HG03196 (cell line): ENCODE measurements around the gene PNMA6E.

Source experiments
- ATAC-seq: cut with Tn5 transposase; IDR thresholded peaks from one replicate; pipeline ENCODE4 v1.9.1; 2021; ENCODE audit not compliant: unreplicated experiment

Gene PNMA6E

DNA sequence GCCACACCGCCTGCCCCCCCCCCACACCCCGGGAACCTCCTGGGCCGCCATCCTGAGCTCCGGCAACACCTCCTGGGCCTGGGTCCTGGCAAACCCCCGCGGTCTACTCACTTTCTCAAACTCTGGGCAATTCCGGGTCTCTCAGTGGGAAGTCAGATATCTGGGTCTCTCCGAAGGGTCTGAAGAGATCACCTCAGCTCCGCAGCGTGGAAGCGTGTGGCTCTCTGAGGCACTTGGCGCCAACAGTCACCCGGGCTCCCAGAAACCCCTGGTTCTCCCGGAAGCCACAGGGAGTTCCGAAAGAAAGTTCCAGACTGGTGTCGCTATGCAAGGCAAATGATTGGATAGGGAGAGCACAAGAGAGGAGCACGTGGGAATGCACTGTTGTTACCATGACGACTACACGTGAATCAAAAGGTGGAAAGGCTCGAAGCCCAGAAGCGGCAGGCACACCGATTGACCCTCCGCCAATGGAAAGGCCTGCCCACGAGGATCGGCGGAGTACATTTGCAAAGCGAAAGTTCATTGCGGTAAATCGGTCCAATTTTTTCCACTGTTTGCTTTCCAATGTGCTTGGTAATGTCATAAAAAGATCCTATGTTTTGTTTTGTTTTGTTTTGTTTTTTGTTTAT lies at the start of gene PNMA6E:
Gene PNMA6E (minus strand): TSS at position 218 of the 632 bp plus-strand sequence. CDS start 2,501 bp downstream, outside the sequence.
- ATAC-seq: no peak

DNA sequence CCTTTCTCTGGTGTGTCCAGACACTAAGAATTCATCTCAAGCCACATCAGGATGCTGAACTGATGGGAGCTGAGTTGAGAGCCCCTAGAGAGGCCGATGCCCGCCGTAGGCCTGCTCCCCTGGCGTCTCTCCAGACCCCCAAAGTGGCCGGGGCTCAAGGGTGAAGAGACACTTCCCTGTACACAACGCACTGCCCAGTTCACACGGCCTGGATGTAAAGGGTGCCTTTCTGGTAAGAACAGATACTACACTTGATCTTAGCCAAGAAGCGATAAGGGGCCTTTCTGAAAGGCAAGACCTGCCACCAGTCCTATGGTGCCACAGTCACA lies 49.8 kb upstream of the PNMA6E start:
- no peak for ATAC-seq

DNA sequence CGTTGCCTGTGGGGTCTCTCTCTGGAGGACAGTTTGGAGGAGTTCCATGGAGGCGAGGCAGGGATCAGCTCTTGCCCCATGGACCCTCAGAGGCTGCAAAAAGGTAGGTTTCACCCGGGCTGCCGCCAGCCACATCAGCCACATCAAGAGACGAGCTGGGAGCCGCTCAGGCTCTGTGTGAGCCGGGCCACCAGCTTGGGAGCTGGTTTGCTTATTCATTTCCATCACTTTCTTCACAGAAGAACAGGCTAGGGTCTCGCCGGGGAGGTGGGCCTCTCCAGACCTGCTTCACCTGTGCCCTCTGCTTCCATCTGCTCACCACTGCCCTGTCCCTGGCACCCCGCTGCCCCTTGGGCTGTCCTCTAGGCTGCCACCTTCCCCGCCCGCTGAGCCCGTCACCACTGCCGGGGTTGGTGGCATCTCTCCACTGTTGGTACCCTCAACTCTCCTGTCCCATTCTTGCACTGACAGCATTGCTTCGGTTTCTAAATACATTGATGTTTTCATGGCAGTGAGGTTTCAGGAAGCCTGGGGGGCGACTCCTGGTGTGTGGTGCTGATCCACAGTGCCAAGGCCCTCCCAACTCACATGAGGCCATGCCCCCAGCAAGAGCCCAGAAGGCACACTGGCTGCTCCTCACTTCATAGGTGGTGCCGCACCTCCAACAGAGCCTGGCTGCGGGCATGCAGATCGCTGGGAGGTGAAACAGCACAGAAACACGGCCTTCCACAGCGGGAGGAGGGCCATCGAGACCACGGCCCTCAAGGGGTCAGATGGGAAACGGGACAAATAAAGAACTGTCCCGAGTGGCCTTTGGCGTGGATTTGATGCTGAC lies 49.2 kb upstream of the PNMA6E start:
- no peak for ATAC-seq

GRCh38 chrX:153449368-153450113 lies 48.4 kb upstream of the PNMA6E start:
- ATAC-seq: no peak

- ATAC-seq: no peak
Measured at GRCh38 chrX:153448556-153449367, 47.6 kb upstream of the PNMA6E start.

GRCh38 chrX:153447581-153447960 lies 46.4 kb upstream of the PNMA6E start:
- ATAC-seq: no peak

GRCh38 chrX:153446950-153447580 lies 45.9 kb upstream of the PNMA6E start:
- no peak for ATAC-seq

DNA sequence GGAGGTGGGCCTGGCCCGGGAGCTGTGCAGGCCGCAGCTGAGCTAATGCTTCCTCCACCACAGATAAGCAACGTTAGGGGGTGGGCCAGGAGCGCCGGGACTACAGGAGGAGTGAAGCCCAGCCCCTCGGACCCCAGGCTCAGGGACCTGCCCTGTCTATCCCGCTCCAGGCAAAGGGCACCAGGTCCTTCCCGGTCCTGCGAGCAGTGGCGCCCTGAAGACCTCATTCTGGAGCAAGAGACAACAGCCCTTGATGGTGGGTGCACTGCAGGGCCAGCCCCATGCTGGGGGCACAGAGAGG lies 45.4 kb upstream of the PNMA6E start:
- ATAC-seq: no peak

DNA sequence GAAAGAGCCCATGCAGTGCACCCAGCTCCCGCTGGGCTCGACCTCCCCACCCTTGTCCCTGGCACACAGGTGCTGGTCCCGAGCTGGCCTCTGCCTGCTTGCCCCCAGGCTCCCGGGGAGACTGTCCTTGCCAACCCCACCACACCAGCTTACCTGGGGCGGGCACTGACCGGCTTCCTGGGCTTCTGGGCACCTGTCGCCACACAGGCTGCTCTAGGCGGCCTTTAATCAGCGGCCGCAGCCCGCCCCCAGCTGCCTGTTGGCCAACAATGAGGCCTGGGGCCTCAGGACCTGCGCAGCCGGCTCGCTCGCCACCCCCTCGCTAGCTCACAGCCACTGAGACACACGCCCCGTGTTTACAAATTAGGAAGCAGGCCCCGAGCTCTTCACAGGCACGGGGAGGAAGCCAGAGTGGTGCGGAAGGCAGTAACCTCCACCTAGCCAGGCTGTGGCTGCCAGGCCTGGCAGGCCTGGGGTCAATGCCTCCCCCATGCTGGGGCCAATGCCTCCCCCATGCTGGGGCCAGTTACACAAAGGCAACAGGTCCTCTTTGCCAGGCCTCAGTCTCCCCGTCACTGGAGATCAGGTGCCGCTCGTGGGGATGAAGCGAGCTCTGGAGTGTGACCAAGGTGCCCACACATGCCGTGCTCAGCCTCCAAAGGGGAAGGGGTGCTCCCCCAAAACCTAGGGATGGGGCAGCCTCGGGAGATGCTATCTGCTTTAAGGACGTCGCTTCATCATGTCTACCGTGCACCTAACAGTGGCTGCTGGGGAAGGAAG lies 44.9 kb upstream of the PNMA6E start, which contains the start of gene TREX2:
Gene TREX2 (minus strand): TSS at position 201 of the 780 bp plus-strand sequence. CDS start 626 bp downstream, outside the sequence.
- no peak for ATAC-seq

DNA sequence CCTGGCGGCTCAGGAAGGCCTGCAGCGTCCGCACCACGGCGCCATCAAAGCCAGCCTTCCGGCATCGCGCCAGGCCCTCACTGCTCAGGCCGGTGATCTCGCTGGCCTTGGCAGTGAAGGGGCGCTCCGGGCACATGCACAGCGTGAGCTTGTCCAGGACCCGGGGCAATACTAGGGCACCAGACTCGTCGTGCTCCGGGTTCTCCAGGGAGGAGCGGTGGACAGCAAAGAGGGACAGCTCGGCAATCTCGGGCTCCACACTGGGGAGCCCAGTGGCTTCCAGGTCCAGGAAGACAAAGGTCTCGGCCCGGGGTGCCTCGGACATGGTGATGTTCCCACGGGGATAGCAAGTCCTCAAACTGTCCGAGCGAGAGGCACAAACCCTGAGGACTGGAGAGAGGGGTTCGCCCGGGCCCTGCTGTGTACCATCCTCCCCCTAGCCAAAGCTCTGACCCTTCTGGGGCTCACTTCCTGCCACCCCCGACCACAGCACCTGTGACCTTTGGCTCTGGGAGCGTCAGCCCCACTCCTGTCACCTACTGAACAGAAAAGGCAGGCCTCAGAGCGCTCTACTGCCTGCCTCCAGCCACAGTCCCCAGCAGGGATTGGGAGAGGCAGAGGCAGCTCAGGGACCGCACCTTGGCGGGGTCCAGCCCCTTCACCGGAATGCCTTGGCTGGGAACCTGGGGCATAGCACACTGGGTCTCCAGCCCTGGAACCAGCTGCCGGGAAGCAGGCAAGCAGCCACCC lies 44.1 kb upstream of the PNMA6E start:
- no peak for ATAC-seq

DNA sequence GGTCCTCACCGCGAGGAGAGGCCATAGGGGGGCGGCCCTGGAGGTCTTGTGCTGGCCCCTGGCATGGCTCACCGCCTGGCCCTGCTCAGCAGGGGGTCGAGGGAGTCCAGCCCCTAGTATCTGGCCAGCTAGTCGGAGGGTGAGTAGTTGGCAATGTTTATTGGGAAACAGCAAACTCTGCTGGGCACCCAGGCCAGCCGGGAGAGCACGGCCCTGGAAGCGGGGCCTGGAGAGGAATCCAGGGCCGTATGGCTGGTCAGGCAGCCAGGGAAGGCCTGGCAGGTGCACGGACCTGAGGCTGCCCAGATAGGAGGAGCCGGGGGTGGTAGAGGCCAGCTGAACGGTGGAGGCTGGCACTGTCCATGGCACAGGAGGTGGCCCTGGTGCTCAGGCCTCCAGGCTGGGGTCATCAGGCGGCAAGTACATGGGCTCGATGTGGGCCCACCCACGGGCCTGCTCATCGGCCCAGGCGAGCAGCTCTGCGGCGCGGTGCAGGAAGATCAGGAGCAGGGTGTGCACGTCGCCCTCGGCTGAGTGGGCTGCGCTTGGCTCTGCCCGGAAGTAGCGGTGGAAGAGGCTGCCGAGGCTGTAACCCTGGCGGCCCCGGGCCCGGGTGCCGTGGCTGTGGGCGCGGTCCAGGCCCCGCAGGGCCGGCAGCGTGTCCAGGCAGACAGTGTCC lies 43.3 kb upstream of the PNMA6E start:
- no peak for ATAC-seq

- ATAC-seq: no peak
Measured at GRCh38 chrX:153443476-153444332, 42.6 kb upstream of the PNMA6E start.

DNA sequence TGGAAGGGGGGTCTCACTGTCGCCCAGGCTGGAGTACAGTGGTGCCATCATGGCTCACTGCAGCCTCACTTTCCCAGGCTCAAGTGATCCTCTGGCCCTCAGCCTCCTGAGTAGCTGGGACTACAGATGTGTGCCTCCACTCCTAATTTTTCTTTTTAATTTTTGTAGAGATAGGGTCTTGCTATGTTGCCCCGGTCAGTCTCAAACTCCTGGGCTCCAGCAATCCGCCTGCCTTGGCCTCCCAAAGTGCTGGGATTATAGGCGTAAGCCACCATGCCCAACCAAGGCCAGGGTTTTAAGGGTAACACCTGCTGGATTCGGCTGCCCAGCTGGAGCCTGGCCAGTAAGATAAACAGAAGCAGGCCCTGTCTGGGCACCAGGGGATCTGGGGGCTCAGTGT lies 41.3 kb upstream of the PNMA6E start:
- no peak for ATAC-seq

DNA sequence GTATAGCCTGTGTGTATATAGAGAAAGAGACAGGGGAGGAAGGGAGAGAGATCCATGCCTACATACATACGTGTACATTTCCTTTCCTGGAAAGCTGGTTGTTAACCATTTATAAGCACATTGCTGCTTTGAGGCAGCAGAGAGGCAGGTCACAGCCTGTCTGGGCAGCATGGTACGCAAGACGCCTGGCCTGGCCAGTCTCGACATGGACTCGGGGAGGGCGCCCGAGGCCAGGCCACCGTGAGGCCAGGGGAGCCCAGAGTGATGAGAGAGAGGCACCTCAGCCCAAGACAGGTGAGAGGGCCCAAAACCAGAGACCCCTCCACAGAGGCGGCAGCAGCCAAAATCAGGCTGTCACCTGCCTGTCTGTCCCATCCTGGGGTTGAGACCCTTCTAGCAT lies 40.8 kb upstream of the PNMA6E start:
- no peak for ATAC-seq

- no peak for ATAC-seq
Measured at GRCh38 chrX:153441296-153441695, 40.1 kb upstream of the PNMA6E start.

GRCh38 chrX:153440556-153441135 lies 39.5 kb upstream of the PNMA6E start:
- no peak for ATAC-seq

DNA sequence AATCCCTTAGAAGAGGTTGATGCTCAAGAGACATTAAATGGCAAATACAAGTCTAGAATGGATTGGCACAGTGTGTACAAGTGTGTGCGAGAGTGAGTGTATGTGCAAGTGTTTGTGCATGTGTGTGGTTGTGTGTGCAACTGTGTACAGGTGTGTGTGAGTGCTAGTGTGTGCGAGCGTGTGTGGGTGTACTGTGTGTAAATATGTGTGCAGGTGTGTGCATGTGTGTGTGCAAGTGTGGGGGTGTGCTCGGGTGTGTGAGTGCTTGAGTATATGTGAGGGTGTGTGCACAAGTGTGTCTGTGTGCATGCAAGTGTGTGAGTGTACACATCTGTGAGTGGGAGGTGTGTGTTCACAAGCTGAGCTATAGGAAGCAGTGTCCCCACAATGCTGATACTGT lies 38.8 kb upstream of the PNMA6E start:
- ATAC-seq: no peak
